PC-9 (cell line): ENCODE results near the gene NLE1. TPM values are rescaled to one million over a fixed set of nuclear protein-coding genes. Genes with fewer than 3 reads are reported as not detected.

Source experiments
- BruUV-seq: library from RNA; stranded (reverse); fragments of 400-500 nt; replicated peaks from 2 replicates; lab custom pipeline; 2021; lab: Mats Ljungman, UMichigan
- CTCF ChIA-PET: fragments of 300-600 bp; sonication (Branson Sonifier 250); formaldehyde crosslinking; loops from one replicate; lab custom pipeline; 2022; ENCODE audit warnings: antibody characterized with exemption; lab: Charles Lee
- POLR2A ChIA-PET: fragments of 300-600 bp; sonication (Branson Sonifier 250); formaldehyde crosslinking; loops from one replicate; lab custom pipeline; 2022; ENCODE audit warnings: antibody characterized with exemption; ENCODE audit not compliant: unreplicated experiment; lab: Charles Lee
- DNase-seq, 2 experiments: peaks; one replicate each; pipeline versions ENCODE4 v3.0.0 to v3.0.0-alpha.2; 2015 to 2022; ENCODE audit warnings: mixed read lengths in 1 of 2
- H2AFZ ChIP-seq: fragments of 200-600 bp; sonication (generic); 2 replicates; pipeline ENCODE4 v1.8.1; 2017; ENCODE audit warnings: antibody characterized with exemption
- H3F3A ChIP-seq: fragments of 200-600 bp; sonication (generic); 2 replicates; pipeline ENCODE4 v1.8.1; 2017; ENCODE audit warnings: antibody characterized with exemption, mild to moderate bottlenecking, low read depth; ENCODE audit not compliant: insufficient read depth
- H3K27ac ChIP-seq: fragments of 200-600 bp; sonication (generic); 2 replicates; pipeline ENCODE4 v1.6.1; 2016; ENCODE audit warnings: mixed run types
- H3K27me3 ChIP-seq: fragments of 200-600 bp; sonication (generic); 2 replicates; pipeline ENCODE4 v1.6.1; 2016; ENCODE audit warnings: low read depth, mixed run types; ENCODE audit not compliant: insufficient read depth
- H3K36me3 ChIP-seq: fragments of 200-600 bp; sonication (generic); 2 replicates; pipeline ENCODE4 v1.6.1; 2016; ENCODE audit warnings: low read depth, mixed run types
- H3K4me1 ChIP-seq: fragments of 200-600 bp; sonication (generic); replicated peaks from 2 replicates; pipeline ENCODE4 v1.6.1; 2016; ENCODE audit warnings: mixed run types; ENCODE audit not compliant: insufficient read depth
- H3K4me2 ChIP-seq: fragments of 200-600 bp; sonication (generic); 2 replicates; pipeline ENCODE4 v1.6.1; 2017; ENCODE audit warnings: mixed run types
- H3K4me3 ChIP-seq: fragments of 200-600 bp; sonication (generic); 2 replicates; pipeline ENCODE4 v1.6.1; 2016; ENCODE audit warnings: mixed run types
- H3K79me2 ChIP-seq: fragments of 200-600 bp; sonication (generic); 2 replicates; pipeline ENCODE4 v1.6.1; 2017; ENCODE audit warnings: low read depth, mixed run types
- H3K9me2 ChIP-seq: fragments of 200-600 bp; sonication (generic); 2 replicates; pipeline ENCODE4 v1.8.1; 2017; ENCODE audit warnings: mild to moderate bottlenecking; ENCODE audit not compliant: insufficient read depth
- H3K9me3 ChIP-seq: fragments of 200-600 bp; sonication (generic); 2 replicates; pipeline ENCODE4 v1.8.1; 2016; ENCODE audit warnings: low read depth; ENCODE audit not compliant: insufficient read depth
- H4K20me1 ChIP-seq: fragments of 200-600 bp; sonication (generic); 2 replicates; pipeline ENCODE4 v1.8.1; 2017; ENCODE audit not compliant: insufficient read depth
- EZH2 ChIP-seq: fragments of 200-600 bp; sonication (generic); IDR thresholded peaks from 2 replicates; pipeline ENCODE4 v1.8.0; 2017; ENCODE audit warnings: antibody characterized with exemption, low read depth
- intact Hi-C: fragments of 100-400 bp; cut with micrococcal nuclease; formaldehyde crosslinking; loops from one replicate; pipeline ENCODE4 v1.10.0; 2022; ENCODE audit not compliant: unreplicated experiment
- total RNA-seq: library from RNA; stranded (reverse); gene quantifications from 2 replicates; pipeline ENCODE4 v1.2.3, GENCODE V29; 2021
- TF ChIP-seq, protein P1 (sequence below): fragments of 200-600 bp; sonication (generic); conservative IDR thresholded peaks from 2 replicates; pipeline ENCODE4 v1.6.1; 2017; ENCODE audit warnings: mixed run types, antibody characterized with exemption, mild to moderate bottlenecking, moderate library complexity

Gene NLE1
- total RNA-seq, 1 experiment from 2014 or later = 16.4 TPM

DNA sequence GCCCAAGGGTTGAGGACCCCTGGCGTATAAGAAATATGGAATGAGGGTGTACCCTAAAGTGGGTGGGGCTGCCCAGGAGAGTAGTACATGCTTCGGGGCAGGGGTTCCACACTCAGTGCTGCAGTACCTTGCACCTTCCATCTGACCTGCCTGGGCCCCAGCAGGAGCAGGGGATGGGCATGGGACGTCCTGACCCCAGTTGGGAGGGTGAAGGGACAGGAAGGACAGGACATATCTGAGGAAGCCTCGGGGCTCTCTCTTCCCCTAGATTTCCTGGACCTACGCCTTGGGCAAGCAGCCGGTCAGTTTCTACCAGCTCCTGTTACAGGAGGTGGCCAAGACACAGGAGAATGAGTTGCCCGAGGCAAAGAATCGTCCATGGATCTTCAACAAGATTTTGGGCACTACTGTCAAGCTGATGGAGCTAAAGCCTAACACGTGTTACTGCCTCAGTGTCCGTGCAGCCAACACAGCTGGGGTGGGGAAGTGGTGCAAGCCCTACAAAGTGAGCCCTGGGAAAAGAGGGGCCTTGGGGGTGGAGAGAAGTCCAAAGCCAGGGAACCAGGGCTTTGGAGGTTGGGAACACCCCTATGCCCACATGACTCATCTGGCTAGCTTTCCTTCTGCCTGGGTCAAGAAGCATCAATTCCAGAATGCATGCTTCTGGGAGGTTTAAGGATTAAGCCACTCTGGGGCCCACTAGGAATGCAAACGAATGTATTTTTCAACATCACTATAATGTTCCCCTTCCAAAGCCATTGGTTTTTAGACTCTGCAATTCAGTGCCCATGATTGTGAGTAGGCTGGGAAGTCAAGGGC is 12.7 kb downstream of the NLE1 start:
- no peaks in the 10 kb centered on the region for H3K36me3 ChIP-seq
- no peaks in the 10 kb centered on the region for H3K27me3 ChIP-seq
- no peak overlapping the region for H3K27ac ChIP-seq
- TSS peak; percentile 16 for BruUV-seq
- TF ChIP-seq EZH2 = no peak
- TF ChIP-seq, protein P1, sequence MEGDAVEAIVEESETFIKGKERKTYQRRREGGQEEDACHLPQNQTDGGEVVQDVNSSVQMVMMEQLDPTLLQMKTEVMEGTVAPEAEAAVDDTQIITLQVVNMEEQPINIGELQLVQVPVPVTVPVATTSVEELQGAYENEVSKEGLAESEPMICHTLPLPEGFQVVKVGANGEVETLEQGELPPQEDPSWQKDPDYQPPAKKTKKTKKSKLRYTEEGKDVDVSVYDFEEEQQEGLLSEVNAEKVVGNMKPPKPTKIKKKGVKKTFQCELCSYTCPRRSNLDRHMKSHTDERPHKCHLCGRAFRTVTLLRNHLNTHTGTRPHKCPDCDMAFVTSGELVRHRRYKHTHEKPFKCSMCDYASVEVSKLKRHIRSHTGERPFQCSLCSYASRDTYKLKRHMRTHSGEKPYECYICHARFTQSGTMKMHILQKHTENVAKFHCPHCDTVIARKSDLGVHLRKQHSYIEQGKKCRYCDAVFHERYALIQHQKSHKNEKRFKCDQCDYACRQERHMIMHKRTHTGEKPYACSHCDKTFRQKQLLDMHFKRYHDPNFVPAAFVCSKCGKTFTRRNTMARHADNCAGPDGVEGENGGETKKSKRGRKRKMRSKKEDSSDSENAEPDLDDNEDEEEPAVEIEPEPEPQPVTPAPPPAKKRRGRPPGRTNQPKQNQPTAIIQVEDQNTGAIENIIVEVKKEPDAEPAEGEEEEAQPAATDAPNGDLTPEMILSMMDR = no peak
- no peaks in the 10 kb centered on the region for H3K9me3 ChIP-seq
- CTCF ChIA-PET = no interaction called here
- no peak for DNase-seq
- no peak overlapping the region for H3K4me3 ChIP-seq
- intact Hi-C loops = no loop called here
- POLR2A ChIA-PET = interaction anchor here (0.6 kb wide), 1 partner anchor 136 kb away, joined by 5 read pairs; no protein-coding TSS in a partner anchor
- no peak overlapping the region for H3K4me2 ChIP-seq
- H3F3A ChIP-seq = peaks cover 4% of the 10 kb centered on the region; the same call in 1 of the 2 replicates
- H3K4me1 ChIP-seq = no peaks in the 10 kb centered on the region
- H3K9me2 ChIP-seq = no peaks in the 10 kb centered on the region
- H2AFZ ChIP-seq = no peak overlapping the region
- H3K79me2 ChIP-seq = no peaks in the 10 kb centered on the region
- 0 out of 2 replicates have a peak, but pooled peaks cover 4% of the 10 kb centered on the region for H4K20me1 ChIP-seq

DNA sequence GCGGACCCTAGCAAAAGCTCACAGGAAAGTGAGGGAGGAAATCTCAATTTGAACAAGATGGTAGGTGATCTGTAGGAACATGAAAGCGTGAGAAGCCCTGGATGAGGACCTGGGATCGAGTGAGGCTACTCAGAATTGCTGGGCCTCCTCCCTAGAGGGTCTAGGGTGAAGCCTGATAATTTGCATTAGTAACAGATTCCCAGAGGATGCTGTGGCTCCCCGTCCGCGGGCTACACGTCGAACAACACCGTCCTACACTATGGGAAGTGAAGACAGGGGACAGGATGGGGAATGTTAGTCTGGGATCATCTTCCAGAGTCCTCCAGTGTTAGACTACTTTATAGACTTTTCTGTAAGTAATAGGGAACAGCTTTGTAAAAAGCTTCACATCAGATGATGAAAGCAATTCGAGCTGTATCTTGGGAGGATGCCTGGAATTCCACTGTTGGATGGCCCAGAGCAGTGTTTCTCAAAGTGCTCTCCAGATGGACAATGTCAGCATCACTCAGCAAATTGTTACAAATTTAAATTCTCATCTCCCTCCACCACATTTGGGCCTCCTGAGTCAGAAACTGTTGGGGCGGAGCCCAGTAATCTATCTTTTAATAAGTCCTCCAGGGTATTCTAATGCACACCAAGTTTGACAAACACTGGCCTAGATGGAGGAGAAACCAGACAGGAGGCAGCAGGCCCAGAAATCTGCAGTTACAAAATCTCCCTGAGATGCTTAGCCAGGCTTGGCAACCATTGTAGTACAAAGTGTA is 14.2 kb downstream of the NLE1 start:
- no peaks in the 10 kb centered on the region for H3K36me3 ChIP-seq
- H3K27ac ChIP-seq = no peak overlapping the region
- H3K4me2 ChIP-seq = no peak overlapping the region
- TF ChIP-seq, protein P1 = no peak
- no peak for TF ChIP-seq EZH2
- peaks cover 4% of the 10 kb centered on the region; the same call in 1 of the 2 replicates for H3F3A ChIP-seq
- H3K4me1 ChIP-seq = no peaks in the 10 kb centered on the region
- H3K4me3 ChIP-seq = no peak overlapping the region
- no peak overlapping the region for H2AFZ ChIP-seq
- no peaks in the 10 kb centered on the region for H3K9me3 ChIP-seq
- H3K79me2 ChIP-seq = no peaks in the 10 kb centered on the region
- no peaks in the 10 kb centered on the region for H3K9me2 ChIP-seq
- DNase-seq = no peak
- ChIA-PET POLR2A (interaction anchor here (0.6 kb wide), 1 partner anchor 413 kb away, joined by 4 read pairs; no protein-coding TSS in a partner anchor), CTCF (no interaction called here)
- H4K20me1 ChIP-seq = 0 out of 2 replicates have a peak, but pooled peaks cover 4% of the 10 kb centered on the region
- no peaks in the 10 kb centered on the region for H3K27me3 ChIP-seq
- intact Hi-C loops = no loop called here
- no TSS peak for BruUV-seq

DNA sequence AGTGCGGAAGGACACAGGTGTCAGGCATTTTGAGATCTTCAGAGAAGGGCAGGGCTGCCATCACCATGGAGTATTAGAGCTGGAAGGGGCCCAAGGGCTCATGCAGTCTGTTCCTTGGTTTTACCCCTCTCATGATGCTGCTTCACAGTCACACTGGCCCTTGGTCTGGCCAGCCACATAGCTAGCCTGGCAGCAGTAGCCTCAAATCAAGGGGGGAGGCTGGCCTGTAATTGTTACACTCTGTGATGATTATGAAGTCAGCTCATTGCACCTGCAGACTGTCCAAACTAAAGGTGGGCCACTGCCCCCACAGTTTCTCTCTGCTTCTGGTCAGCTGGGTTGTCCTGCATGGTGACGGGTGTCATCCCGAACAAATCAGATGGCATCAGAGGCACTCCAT is 20.8 kb downstream of the NLE1 start, which contains the start of gene FNDC8:
FNDC8 (plus strand) TSS at position 301 of the 400 bp plus-strand sequence; CDS start at position 380, 79 bp downstream.
- CTCF ChIA-PET = no interaction called here
- POLR2A ChIA-PET = no interaction called here
- DNase-seq = no peak

More for the DNA sequence above, 20.8 kb downstream of the NLE1 start, which contains the start of gene FNDC8:
- no peaks in the 10 kb centered on the region for H3K9me3 ChIP-seq
- H3K27me3 ChIP-seq = no peaks in the 10 kb centered on the region
- H2AFZ ChIP-seq = no peak within 1 kb of the TSS
- no peaks in the 10 kb centered on the region for H3K79me2 ChIP-seq
- intact Hi-C loops = no loop called here
- H3K4me1 ChIP-seq = peaks cover 9% of the 10 kb centered on the region; the same call in 1 of the 2 replicates
- no peaks in the 10 kb centered on the region; the same call in none of the 2 replicates for H3F3A ChIP-seq
- H4K20me1 ChIP-seq = no peaks in the 10 kb centered on the region
- no peak within 1 kb of the TSS for H3K4me3 ChIP-seq
- no peaks in the 10 kb centered on the region for H3K9me2 ChIP-seq
- TF ChIP-seq, protein P1 = no peak
- no peak for TF ChIP-seq EZH2
- no peak within 1 kb of the TSS for H3K27ac ChIP-seq
- BruUV-seq = no TSS peak
- no peaks in the 10 kb centered on the region for H3K36me3 ChIP-seq
- no peak within 1 kb of the TSS for H3K4me2 ChIP-seq
